GM12878 (cell line): ENCODE data around the gene UEVLD. TPM values are rescaled to one million over a fixed set of nuclear protein-coding genes. Genes with fewer than 3 reads are reported as not detected.

Experiments used
- ASH2L ChIP-seq: fragments of 300-600, 200-600 bp; sonication (generic); IDR thresholded peaks from 2 replicates; pipeline ENCODE4 v1.6.1; 2017; ENCODE audit warnings: low read depth, mild to moderate bottlenecking, borderline replicate concordance
- ETV6 ChIP-seq, 2 experiments: fragments of 450-650 bp in 1 of 2; IDR thresholded peaks in 1 of 2; conservative IDR thresholded peaks in 1 of 2; 2 replicates each; pipeline ENCODE4 v1.6.1; 2014; ENCODE audit warnings: antibody characterized with exemption in 1 of 2, borderline replicate concordance in 1 of 2, low read depth in 1 of 2, mild to moderate bottlenecking in 1 of 2, moderate library complexity in 1 of 2
- IKZF2 ChIP-seq, 2 experiments: fragments of 450-650 bp; IDR thresholded peaks; 2 replicates each; pipeline ENCODE4 v1.6.1; 2017; ENCODE audit warnings: mild to moderate bottlenecking in 2 of 2, moderate library complexity in 2 of 2
- JUND ChIP-seq: IDR thresholded peaks from 2 replicates; pipeline ENCODE4 v1.6.1; 2012; ENCODE audit warnings: low read depth, mild to moderate bottlenecking, low read length, improper control_type of control experiment, moderate library complexity
- MEF2B ChIP-seq: fragments of 450-650 bp; IDR thresholded peaks from 2 replicates; pipeline ENCODE4 v1.6.1; 2018; ENCODE audit warnings: mild to moderate bottlenecking, moderate library complexity; ENCODE audit not compliant: partially characterized antibody, poor library complexity, severe bottlenecking
- NBN ChIP-seq: fragments of 450-650 bp; IDR thresholded peaks from 2 replicates; pipeline ENCODE4 v1.6.1; 2016
- RAD51 ChIP-seq: fragments of 450-650 bp; IDR thresholded peaks from 2 replicates; pipeline ENCODE4 v1.6.1; 2016; ENCODE audit warnings: moderate library complexity, mild to moderate bottlenecking, inconsistent platforms
- RB1 ChIP-seq: fragments of 450-650 bp; formaldehyde crosslinking; IDR thresholded peaks from 2 replicates; pipeline ENCODE4 v1.6.1; 2017; ENCODE audit warnings: mild to moderate bottlenecking, borderline replicate concordance
- RELA ChIP-seq: fragments of 450-650 bp; IDR thresholded peaks from 2 replicates; pipeline ENCODE4 v1.8.0; 2014; ENCODE audit warnings: borderline replicate concordance; ENCODE audit not compliant: partially characterized antibody
- SP1 ChIP-seq: IDR thresholded peaks from one replicate; pipeline ENCODE4 v1.6.1; 2011; ENCODE audit warnings: low read depth, low read length
- TARDBP ChIP-seq: IDR thresholded peaks from 2 replicates; pipeline ENCODE4 v1.6.1; 2016; ENCODE audit warnings: borderline replicate concordance
- TCF3 ChIP-seq: IDR thresholded peaks from 2 replicates; pipeline ENCODE4 v1.6.1; 2012; ENCODE audit warnings: low read depth, mild to moderate bottlenecking, low read length, borderline replicate concordance; ENCODE audit not compliant: insufficient read depth
- WRNIP1 ChIP-seq: IDR thresholded peaks from 2 replicates; pipeline ENCODE4 v1.6.1; 2011; ENCODE audit warnings: low read depth, low read length, improper control_type of control experiment, borderline replicate concordance
- ZBTB11 ChIP-seq: fragments of 450-650 bp; formaldehyde crosslinking; IDR thresholded peaks from 2 replicates; pipeline ENCODE4 v1.5.0; 2022; ENCODE audit warnings: mild to moderate bottlenecking, missing genetic modification characterization
- polyA plus RNA-seq, 11 experiments: library from polyadenylated mRNA; depleted of rRNA in 4 of 11; unstranded in 6 of 11; stranded (reverse) in 5 of 11; fragments of >200 nt; fragmentation: Nextera tagmentation in 4 of 11; fragmentation: Illumina TruSeq in 1 of 11; extraction: Ambion mirVana in 4 of 11; extraction: Trizol in 1 of 11; gene quantifications; 1 replicate in 1 of 11; 2 replicates in 10 of 11; pipeline versions ENCODE4 v1.2.1 to v1.2.3, GENCODE V29; 2011 to 2016; ENCODE audit warnings: inconsistent platforms in 2 of 11, missing spikeins in 2 of 11, low read depth in 1 of 11
- total RNA-seq, 4 experiments: library from RNA; depleted of rRNA in 3 of 4; stranded (reverse); fragments of >200 nt in 3 of 4; fragmentation: Illumina TruSeq in 1 of 4; extraction: Trizol in 1 of 4; gene quantifications; 2 replicates each; pipeline versions ENCODE4 v1.2.1 to v1.2.3, GENCODE V29; 2013 to 2021
- TF ChIP-seq, protein P1 (sequence below): fragments of 450-650 bp; IDR thresholded peaks from 2 replicates; pipeline ENCODE4 v1.6.1; 2017; ENCODE audit warnings: low read depth, mild to moderate bottlenecking, moderate library complexity
- TF ChIP-seq, protein P2 (sequence below): fragments of 450-650 bp; IDR thresholded peaks from 2 replicates; pipeline ENCODE4 v1.6.1; 2017; ENCODE audit warnings: mild to moderate bottlenecking, moderate library complexity

The UEVLD gene
- total and polyA plus RNA-seq, 10 of the 15 experiments (the other 5 are each of a cell fraction or from before 2014, with no cell fraction given), result 6.5 to 16.3 (median 13.4) TPM

GRCh38 chr11:18634140-18635032, 45.9 kb upstream of the UEVLD start, which contains the start of gene SPTY2D1 (continued):
- TF ChIP-seq RELA (peak; percentile 27), WRNIP1 (no peak), MEF2B (no peak), ASH2L (no peak), RB1 (peak; percentile 47; the same call in 1 of the 2 replicates), ETV6 (conservative IDR thresholded peaks at IDR 0.05 in 1 of 2, IDR thresholded peaks at IDR 0.05 in 1 of 2; ENCODE audit: borderline replicate concordance in 1 of 2, low read depth in 1 of 2) (no peak), ZBTB11 (CRISPR knock-in tag) (no peak), RAD51 (no peak), TCF3 (0 out of 2 replicates have a peak, but pooled peaks have one; percentile 19), TARDBP (no peak), SP1 (peak; percentile 60), JUND (no peak), IKZF2 (IDR thresholded peaks at IDR 0.05) (peak in 1 of 2 experiments; percentile 10; a peak in 1 of 4 replicates), NBN (peak; percentile 81; the same call in 1 of the 2 replicates)
- TF ChIP-seq, protein P1, sequence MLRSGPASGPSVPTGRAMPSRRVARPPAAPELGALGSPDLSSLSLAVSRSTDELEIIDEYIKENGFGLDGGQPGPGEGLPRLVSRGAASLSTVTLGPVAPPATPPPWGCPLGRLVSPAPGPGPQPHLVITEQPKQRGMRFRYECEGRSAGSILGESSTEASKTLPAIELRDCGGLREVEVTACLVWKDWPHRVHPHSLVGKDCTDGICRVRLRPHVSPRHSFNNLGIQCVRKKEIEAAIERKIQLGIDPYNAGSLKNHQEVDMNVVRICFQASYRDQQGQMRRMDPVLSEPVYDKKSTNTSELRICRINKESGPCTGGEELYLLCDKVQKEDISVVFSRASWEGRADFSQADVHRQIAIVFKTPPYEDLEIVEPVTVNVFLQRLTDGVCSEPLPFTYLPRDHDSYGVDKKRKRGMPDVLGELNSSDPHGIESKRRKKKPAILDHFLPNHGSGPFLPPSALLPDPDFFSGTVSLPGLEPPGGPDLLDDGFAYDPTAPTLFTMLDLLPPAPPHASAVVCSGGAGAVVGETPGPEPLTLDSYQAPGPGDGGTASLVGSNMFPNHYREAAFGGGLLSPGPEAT, result peak; percentile 79; the same call in 1 of the 2 replicates
- TF ChIP-seq, protein P2, sequence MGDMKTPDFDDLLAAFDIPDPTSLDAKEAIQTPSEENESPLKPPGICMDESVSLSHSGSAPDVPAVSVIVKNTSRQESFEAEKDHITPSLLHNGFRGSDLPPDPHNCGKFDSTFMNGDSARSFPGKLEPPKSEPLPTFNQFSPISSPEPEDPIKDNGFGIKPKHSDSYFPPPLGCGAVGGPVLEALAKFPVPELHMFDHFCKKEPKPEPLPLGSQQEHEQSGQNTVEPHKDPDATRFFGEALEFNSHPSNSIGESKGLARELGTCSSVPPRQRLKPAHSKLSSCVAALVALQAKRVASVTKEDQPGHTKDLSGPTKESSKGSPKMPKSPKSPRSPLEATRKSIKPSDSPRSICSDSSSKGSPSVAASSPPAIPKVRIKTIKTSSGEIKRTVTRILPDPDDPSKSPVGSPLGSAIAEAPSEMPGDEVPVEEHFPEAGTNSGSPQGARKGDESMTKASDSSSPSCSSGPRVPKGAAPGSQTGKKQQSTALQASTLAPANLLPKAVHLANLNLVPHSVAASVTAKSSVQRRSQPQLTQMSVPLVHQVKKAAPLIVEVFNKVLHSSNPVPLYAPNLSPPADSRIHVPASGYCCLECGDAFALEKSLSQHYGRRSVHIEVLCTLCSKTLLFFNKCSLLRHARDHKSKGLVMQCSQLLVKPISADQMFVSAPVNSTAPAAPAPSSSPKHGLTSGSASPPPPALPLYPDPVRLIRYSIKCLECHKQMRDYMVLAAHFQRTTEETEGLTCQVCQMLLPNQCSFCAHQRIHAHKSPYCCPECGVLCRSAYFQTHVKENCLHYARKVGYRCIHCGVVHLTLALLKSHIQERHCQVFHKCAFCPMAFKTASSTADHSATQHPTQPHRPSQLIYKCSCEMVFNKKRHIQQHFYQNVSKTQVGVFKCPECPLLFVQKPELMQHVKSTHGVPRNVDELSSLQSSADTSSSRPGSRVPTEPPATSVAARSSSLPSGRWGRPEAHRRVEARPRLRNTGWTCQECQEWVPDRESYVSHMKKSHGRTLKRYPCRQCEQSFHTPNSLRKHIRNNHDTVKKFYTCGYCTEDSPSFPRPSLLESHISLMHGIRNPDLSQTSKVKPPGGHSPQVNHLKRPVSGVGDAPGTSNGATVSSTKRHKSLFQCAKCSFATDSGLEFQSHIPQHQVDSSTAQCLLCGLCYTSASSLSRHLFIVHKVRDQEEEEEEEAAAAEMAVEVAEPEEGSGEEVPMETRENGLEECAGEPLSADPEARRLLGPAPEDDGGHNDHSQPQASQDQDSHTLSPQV, result no peak
